DOHH2 (cell line): ENCODE results near the gene SCUBE1.

Experiments
- H3F3A ChIP-seq: fragments of 200-600 bp; sonication (generic), shearing (Covaris generic); 2 replicates; pipeline ENCODE4 v1.6.0; 2016; ENCODE audit warnings: antibody characterized with exemption, mild to moderate bottlenecking; ENCODE audit not compliant: control insufficient read depth, insufficient read depth
- H3K27ac ChIP-seq: fragments of 200-600 bp; sonication (generic); 2 replicates; pipeline ENCODE4 v1.5.1; 2014; ENCODE audit warnings: low read depth, mild to moderate bottlenecking, low read length, moderate library complexity
- H3K27me3 ChIP-seq: fragments of 200-600 bp; sonication (generic); 2 replicates; pipeline ENCODE4 v1.6.1; 2014; ENCODE audit warnings: mild to moderate bottlenecking, low read length, mixed read lengths; ENCODE audit not compliant: control insufficient read depth
- H3K36me3 ChIP-seq: fragments of 200-600 bp; sonication (generic); 2 replicates; pipeline ENCODE4 v1.6.1; 2014; ENCODE audit warnings: mild to moderate bottlenecking, low read length, moderate library complexity, mixed read lengths; ENCODE audit not compliant: control insufficient read depth
- H3K4me1 ChIP-seq: fragments of 200-600 bp; sonication (generic); 2 replicates; pipeline ENCODE4 v1.6.1; 2014; ENCODE audit warnings: mild to moderate bottlenecking, low read length, mixed read lengths; ENCODE audit not compliant: control insufficient read depth
- H3K4me2 ChIP-seq: fragments of 200-600 bp; sonication (generic); 2 replicates; pipeline ENCODE4 v1.6.0; 2014; ENCODE audit warnings: mild to moderate bottlenecking, low read length, moderate library complexity
- H3K4me3 ChIP-seq: fragments of 200-600 bp; sonication (generic); 2 replicates; pipeline ENCODE4 v1.5.1; 2014; ENCODE audit warnings: mild to moderate bottlenecking, low read length, mixed read lengths
- H3K79me2 ChIP-seq: fragments of 200-600 bp; sonication (generic); 2 replicates; pipeline ENCODE4 v1.6.1; 2014; ENCODE audit warnings: mild to moderate bottlenecking, low read length, mixed read lengths; ENCODE audit not compliant: control insufficient read depth
- H3K9me2 ChIP-seq: fragments of 200-600 bp; sonication (generic); replicated peaks from 2 replicates; pipeline ENCODE4 v1.6.1; 2014; ENCODE audit warnings: mild to moderate bottlenecking, low read length, mixed read lengths; ENCODE audit not compliant: control insufficient read depth
- H3K9me3 ChIP-seq: fragments of 200-600 bp; sonication (generic); 2 replicates; pipeline ENCODE4 v1.6.1; 2014; ENCODE audit warnings: antibody characterized with exemption, low read length, mixed read lengths; ENCODE audit not compliant: control insufficient read depth, insufficient read depth
- H4K20me1 ChIP-seq: fragments of 200-600 bp; sonication (generic); 2 replicates; pipeline ENCODE4 v1.6.0; 2014; ENCODE audit warnings: low read depth, mild to moderate bottlenecking, antibody characterized with exemption, low read length, moderate library complexity; ENCODE audit not compliant: control insufficient read depth, insufficient read depth
- EZH2phosphoT487 ChIP-seq: fragments of 200-600 bp; sonication (generic); IDR thresholded peaks from 2 replicates; pipeline ENCODE4 v1.6.1; 2017; ENCODE audit warnings: borderline replicate concordance, mild to moderate bottlenecking, antibody characterized with exemption, low read length, moderate library complexity, mixed read lengths
- TF ChIP-seq, protein P1 (sequence below): fragments of 200-600 bp; sonication (generic); IDR thresholded peaks from one replicate; pipeline ENCODE4 v1.5.1; 2014; ENCODE audit warnings: antibody characterized with exemption, mild to moderate bottlenecking, low read depth, low read length; ENCODE audit not compliant: poor library complexity, severe bottlenecking

SCUBE1 gene

DNA sequence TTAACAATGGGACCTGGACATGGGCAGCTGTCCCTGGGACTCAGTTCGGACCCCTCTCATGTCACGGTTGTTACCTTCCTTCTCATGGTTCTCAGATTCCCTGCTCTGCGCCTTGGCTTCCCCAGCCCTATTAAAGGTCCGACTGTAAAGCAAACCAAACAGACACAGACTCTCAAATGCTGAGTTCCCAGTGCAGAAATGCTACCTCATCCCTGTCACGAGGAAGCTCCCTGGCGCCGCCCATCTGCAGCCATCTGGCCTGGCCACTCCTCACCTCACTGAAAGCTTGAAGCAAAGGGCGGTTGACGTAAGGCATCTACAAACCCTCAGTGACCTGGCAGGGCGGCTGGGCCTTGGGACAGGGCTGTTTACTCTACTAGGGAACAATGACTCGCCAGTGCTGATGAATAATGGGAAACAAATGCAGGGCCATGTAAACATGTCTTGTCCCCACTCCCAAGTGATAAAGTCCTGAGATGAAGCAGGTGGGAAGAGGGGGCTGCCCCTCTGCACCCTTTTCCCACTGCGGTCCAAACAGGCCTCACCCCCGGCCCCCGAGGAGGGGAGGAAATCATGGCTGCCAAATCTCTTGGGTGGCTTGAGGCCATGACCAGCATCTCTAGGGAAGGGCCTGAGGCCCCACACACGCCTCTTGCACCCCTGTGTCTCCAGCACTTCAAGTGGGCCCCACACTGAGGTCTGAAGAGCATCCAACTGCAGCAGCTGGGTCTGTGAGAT is 49.3 kb downstream of the SCUBE1 start:
- H3K27ac ChIP-seq = no peak overlapping the region
- no peaks in the 10 kb centered on the region; the same call in 1 of the 2 replicates for H4K20me1 ChIP-seq
- no peaks in the 10 kb centered on the region for H3K9me3 ChIP-seq
- no peaks in the 10 kb centered on the region for H3K4me1 ChIP-seq
- no peaks in the 10 kb centered on the region for H3F3A ChIP-seq
- no peaks in the 10 kb centered on the region for H3K36me3 ChIP-seq
- no peaks in the 10 kb centered on the region for H3K79me2 ChIP-seq
- H3K9me2 ChIP-seq = no peaks in the 10 kb centered on the region
- TF ChIP-seq EZH2phosphoT487 = no peak
- TF ChIP-seq, protein P1, sequence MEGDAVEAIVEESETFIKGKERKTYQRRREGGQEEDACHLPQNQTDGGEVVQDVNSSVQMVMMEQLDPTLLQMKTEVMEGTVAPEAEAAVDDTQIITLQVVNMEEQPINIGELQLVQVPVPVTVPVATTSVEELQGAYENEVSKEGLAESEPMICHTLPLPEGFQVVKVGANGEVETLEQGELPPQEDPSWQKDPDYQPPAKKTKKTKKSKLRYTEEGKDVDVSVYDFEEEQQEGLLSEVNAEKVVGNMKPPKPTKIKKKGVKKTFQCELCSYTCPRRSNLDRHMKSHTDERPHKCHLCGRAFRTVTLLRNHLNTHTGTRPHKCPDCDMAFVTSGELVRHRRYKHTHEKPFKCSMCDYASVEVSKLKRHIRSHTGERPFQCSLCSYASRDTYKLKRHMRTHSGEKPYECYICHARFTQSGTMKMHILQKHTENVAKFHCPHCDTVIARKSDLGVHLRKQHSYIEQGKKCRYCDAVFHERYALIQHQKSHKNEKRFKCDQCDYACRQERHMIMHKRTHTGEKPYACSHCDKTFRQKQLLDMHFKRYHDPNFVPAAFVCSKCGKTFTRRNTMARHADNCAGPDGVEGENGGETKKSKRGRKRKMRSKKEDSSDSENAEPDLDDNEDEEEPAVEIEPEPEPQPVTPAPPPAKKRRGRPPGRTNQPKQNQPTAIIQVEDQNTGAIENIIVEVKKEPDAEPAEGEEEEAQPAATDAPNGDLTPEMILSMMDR = no peak
- H3K4me2 ChIP-seq = no peak overlapping the region
- H3K27me3 ChIP-seq = no peaks in the 10 kb centered on the region
- no peak overlapping the region for H3K4me3 ChIP-seq

DNA sequence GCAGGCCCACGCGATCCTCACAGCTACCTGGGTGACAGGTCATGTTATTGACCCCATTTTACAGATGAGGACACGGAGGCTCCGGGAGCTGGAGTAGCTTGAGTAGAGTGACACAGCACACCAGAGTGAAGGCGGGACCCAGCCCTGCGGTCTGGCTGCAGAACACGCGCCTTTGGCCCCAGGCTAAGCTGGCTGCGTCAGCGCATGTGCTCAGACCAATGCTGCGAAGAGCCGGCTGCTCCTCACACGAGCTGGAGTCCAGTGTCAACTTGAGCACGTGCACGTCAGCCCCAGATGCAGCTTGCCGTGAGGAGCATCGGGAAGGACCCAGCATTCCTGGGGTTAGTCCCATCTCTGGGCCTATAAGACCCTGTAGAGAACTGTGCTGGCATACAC is 49.9 kb downstream of the SCUBE1 start:
- Histone ChIP-seq H4K20me1 (no peaks in the 10 kb centered on the region; the same call in 1 of the 2 replicates), H3K79me2 (no peaks in the 10 kb centered on the region), H3K4me2 (no peak overlapping the region), H3K9me3 (no peaks in the 10 kb centered on the region), H3K4me1 (no peaks in the 10 kb centered on the region), H3K36me3 (no peaks in the 10 kb centered on the region), H3K9me2 (no peaks in the 10 kb centered on the region), H3K27ac (no peak overlapping the region), H3K4me3 (no peak overlapping the region), H3K27me3 (no peaks in the 10 kb centered on the region), H3F3A (no peaks in the 10 kb centered on the region)
- no peak for TF ChIP-seq EZH2phosphoT487
- TF ChIP-seq, protein P1 = no peak

DNA sequence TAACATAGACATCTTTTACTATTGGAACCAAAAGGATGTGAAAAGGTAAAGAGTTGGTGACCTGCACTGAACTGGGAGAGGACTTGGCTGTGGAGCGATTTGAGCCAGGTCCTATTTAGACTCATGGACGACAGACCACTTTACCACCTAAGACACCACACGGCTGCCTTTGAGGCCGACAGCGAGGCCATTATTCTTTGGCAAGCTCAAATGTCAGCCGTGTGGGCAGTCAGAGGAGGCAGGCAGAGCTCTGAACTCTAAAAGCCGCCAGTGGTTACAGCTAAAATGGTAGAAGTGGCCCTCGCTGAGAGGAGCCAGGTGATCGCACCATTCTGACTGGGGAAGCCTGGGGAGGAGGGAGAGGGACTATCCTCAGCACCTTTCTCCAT is 50.5 kb downstream of the SCUBE1 start:
- H3K4me2 ChIP-seq = no peak overlapping the region
- TF ChIP-seq, protein P1 = no peak
- TF ChIP-seq EZH2phosphoT487 = no peak
- no peaks in the 10 kb centered on the region for H3K27me3 ChIP-seq
- H3K79me2 ChIP-seq = no peaks in the 10 kb centered on the region
- H3K9me2 ChIP-seq = no peaks in the 10 kb centered on the region
- H3F3A ChIP-seq = no peaks in the 10 kb centered on the region
- no peaks in the 10 kb centered on the region for H3K4me1 ChIP-seq
- no peaks in the 10 kb centered on the region; the same call in 1 of the 2 replicates for H4K20me1 ChIP-seq
- H3K9me3 ChIP-seq = no peaks in the 10 kb centered on the region
- H3K27ac ChIP-seq = no peak overlapping the region
- no peak overlapping the region for H3K4me3 ChIP-seq
- no peaks in the 10 kb centered on the region for H3K36me3 ChIP-seq
